CD4-positive, alpha-beta T cell treated with Interleukin-10 for 1 hour (primary cell): ENCODE measurements around the gene MARS2.
"Not testable (repeated sequence)": the region's sequence is repeated elsewhere in the genome, so short reads cannot be mapped to it uniquely, and the experiment has no call there.

Experiments used
- DNase-seq: peaks from one replicate; pipeline ENCODE4 v3.0.0-alpha.2; 2020

Gene MARS2

DNA sequence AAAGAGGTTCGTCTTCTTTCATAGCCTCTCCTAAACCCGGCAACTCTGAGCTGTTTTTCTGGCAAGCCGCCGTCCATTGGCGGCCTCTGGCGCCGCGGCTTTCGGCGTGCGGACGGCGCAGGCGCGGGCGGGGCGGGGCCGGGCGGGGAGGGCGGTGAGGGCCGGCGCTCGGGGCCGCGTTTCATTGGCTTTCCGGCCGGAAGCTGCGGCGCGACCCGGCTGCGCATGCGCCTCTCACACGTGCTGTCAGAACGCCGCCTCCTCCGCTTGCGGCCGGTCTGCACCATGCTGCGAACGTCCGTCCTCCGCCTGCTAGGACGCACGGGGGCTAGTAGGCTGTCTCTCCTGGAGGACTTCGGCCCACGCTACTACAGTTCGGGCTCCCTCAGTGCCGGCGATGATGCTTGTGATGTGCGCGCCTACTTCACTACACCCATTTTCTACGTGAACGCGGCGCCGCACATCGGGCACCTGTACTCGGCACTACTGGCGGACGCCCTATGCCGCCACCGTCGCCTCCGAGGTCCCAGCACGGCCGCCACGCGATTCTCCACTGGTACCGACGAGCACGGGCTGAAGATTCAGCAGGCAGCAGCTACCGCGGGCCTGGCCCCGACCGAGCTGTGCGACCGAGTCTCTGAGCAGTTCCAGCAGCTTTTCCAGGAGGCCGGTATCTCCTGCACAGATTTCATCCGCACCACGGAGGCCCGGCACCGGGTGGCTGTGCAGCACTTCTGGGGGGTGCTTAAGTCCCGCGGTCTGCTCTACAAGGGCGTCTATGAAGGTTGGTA is at the start of gene MARS2:
Gene MARS2 (plus strand): TSS at position 249 of the 791 bp plus-strand sequence. CDS start 37 bp downstream, at position 286.
- peak; percentile 94 for DNase-seq

DNA sequence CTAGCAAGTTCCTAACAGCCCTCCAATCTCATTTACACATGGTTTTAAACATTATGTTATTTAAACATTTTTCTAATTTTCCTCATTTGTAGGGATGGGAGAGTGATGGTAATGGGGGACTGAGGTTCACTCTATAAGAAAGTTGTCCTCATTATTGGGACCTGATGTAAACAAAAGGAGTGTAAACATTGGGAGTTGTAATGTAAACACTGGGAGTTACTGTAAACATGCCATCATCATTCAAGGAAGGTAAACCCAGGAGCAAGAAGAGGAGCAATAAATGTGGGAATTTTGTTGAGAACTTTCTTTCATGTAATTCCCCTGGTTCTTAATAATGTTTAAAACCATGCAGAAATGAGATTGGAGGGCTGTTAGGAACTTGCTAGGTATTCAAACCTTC is 47.6 kb upstream of the MARS2 start:
- DNase-seq, result no peak

DNA sequence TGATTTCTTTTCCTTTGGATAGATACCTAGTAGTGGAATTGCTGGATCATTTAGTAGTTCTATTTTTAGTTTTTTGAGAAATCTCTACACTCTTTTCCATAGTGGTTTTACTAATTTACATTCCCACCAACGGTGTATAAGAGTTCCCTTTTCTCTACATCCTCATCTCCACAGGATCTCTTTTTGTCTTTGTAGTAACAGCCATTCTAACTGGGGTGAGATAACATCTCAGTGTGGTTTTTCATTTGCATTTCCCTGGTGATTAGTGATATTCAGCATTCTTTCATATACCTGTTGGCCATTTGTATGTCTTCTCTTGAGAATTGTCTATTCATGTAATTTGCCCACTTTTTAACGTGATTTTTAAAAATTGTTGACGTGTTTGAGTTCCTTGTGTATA is 43.5 kb upstream of the MARS2 start:
- no peak for DNase-seq

DNA sequence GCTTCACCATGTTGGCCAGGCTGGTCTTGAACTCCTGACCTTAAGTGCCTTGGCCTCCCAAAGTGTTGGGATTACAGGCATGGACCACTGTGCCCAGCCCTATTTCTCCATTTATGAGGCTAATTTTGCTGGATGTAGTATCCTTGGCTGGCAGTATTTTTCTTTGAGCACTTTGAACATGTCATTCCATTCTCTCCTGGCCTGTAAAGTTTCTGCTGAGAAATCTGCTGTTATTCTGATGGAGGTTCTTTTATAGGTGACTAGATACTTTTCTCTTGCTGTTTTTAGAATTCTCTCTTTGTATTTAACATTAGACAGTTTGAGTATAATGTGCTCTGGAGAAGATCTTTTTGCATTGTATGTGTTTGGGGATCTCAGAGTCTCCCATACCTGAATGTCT is 38.9 kb upstream of the MARS2 start:
- no peak for DNase-seq

DNA sequence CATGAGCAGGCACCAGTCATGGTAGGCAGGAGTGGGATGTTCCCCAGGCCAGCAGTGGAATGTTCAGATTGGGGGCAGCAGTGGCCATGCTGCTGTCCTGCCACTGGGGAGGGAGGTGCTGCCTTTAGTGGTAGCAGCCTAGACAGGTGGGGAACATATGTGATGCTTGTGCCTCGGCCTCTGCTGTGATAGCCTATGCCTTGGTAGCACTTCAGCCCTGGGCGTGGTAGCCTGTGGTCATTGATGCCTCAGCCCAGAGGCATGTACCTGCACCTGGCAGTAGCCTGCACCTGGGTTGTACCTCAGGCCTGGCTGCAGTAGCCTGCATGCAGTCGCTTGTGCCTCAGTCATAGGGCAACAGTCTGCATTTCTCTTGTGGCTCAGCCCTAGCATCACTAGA is 36.9 kb upstream of the MARS2 start:
- DNase-seq, result no peak

DNA sequence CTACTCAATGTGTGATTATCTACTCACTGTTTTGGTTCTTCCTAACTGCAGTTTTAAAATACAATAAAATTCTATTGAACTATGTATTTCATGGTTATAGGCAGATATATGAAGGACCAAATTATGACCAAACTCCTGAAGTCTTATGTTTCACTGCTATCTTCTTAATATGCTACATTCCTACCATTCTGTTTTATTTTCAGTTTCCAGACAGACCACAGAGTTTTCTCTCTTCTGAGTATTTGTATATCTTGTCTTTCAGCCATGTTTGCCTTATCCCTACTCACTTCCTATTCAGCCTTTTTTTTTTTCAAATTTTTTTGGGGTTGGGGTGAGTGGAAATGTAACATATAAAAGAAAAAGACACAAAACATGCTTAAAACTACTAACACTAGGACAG is 36.1 kb upstream of the MARS2 start:
- DNase-seq, result no peak

DNA sequence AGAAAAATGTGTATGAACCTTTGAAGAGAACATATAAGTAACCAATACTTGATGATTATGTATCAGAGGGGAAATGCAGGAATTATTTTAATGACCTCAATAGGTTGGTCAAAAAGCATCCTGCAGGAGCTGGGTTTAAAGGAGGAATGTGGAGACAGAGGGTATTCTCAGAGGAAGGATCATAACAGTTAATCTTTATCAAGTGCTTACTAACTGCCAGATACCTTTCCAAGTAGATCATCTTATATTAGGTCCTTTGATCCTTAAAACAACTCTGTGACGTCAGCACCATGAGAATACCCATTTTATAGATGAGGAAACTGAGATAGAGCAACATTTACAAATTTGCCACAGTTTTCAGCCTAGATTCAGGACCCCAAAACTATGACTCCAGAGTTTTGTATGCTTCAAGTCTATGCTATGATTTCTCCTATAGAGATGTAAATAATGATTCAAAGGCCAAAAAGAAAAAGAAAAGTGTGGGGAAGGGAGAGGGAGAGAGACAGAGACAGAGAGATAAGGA is 32.7 kb upstream of the MARS2 start:
- no peak for DNase-seq

DNA sequence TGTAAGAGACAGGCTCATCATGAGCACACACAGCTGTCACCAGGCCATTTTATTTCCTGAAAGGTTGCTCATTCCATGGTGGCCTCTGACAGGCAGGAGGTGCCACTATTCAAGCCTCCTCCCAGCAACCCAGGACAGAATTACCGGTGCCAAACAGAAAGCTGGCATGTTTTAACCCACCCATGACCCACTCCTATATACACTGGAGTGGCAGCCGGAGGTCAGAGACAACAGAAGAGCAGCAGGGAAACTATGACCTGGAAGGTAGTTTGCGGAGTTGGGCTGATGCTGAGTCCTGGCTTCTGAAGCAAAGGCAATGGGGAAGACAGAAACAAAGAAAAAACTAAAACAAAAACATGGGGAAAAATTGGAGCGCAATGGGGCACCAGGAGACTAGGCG is 32.1 kb upstream of the MARS2 start:
- no peak for DNase-seq

DNA sequence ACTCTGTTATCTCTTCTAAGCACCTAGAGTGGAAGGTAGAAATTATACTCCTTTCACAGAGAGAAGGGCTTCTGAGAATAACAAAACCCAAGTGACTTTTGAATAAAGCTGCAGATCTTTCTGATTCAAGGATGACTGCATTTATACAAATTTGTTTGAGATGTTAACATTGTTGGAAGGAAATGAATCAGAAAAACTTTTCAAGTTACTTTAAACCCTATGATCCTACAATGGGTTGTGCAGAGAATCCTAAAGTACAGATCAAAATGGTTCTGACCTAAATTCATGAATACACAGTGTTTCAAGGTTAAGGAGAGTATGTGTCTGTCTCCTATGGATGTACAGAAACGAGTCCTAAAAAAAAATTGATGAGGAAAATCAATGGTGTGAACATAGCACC is 31.6 kb upstream of the MARS2 start:
- DNase-seq, result no peak

DNA sequence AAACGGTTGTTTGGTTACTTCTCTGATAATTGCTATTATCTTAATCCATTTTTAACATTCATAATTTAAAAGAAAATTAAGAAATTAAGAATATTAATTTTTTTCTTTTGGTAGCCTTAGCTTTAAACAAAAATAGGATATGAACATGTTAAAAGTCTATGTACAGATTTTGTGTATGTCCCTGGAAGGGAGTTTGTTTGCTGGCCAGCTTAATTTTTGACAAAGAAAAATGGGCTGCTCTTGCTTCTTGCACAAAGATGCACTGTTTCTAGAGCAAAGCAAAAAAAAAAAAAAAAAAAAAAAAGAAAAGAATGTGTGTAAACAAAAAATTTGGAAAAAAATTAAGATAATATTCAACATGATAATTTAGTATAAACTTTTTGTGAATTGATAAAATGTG is 31.1 kb upstream of the MARS2 start:
- DNase-seq, result no peak

DNA sequence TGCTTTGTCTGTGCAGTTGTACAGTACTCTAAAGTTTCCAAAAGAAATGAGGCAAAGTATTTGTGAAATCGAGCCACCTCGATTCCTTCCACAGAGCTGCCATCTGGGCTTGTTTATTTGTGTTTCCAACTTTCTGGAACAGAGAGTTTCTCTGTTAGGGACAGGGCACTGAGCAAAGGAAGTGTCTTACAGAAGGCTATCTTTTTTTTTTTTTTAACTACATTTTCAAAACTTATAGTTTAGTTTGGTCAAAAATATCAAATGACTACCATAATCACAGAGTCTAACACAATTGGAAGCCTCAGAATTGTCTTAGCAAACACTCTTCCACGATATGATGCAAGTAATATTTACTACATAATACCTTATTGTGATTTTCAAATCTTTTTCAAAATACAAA is 30.6 kb upstream of the MARS2 start:
- DNase-seq, result no peak

DNA sequence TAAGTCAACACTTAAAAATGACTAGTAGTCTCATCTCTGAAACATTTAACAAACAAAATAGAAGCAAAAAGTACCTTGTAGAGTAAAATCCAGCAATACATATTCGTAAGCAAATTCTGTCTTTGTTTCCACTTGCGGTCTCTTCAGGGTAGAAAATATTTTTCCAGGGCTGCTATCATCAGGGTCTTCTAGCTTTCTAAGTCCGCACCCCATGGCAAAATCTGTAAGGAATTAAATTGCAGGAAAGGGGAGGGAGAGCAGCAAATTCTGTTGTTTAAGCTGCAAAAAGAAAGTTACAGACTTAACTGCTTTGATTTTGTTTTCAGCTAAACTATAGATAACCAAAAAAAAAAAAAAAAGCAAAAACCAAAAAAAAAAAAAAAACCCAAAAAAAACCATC is 29.9 kb upstream of the MARS2 start, which contains the start of gene RFTN2:
Gene RFTN2 (minus strand): TSS at position 342 of the 400 bp plus-strand sequence. CDS start 129 bp downstream, at position 213.
- no peak for DNase-seq

DNA sequence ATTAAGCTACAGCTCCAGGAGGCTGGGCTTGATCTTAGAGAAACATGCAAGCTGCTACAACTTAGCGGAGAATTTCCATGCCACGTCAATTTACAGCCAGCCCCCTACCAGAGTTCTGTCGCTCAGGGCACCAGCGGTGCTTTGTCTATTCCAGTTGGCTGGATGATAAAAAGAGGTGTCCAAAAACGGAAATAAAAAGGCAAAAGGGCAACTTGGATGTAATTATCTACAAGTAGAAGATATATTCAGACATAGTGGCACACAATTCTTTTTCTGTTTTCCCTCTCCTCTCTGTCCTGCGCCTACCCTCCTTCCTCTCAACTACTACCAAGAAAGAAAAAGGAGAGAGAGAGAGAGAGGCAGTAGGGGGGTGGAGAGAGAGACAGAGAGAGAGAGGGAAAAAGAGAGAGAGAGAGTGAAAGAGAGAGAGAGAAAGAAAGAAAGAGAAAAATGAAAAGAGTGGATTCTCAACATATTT is 29.4 kb upstream of the MARS2 start:
- no peak for DNase-seq

DNA sequence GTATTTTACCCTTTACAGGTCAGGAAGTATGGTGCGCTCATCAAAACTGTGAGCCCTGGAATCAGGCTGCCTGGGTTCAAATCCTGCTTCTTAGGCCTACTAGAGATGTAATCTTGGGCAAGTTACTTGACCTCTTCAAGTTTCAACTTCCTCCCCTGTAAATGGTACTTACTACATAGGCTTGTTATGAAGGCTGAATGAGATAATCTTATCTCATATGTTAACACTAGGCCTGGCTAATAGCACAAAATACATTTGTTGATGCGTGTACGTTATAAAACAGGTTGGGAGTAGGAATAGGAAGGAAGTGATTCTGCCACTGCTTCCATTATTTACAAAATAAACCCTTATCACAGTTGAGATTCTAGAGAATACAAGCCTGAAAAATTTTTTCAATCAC is 28.1 kb upstream of the MARS2 start:
- no peak for DNase-seq

DNA sequence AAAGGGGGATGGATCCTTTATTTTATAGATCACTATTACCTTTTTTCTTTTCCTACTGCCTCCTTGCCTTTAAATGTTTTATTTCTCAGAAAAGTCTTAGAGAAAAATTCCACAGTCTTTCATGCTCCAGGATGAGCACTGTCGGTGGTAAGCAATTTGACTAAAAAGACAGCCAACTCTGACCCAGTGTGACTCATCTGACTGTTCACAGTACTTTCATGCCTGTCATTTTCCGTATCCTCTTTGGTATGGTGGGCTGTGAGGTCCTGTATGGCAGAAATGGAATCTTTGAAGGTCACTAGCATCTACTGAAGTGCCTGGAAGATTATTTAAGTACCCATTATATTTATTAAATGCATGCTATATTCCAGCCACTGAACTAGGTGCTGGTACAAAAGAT is 27.7 kb upstream of the MARS2 start:
- no peak for DNase-seq

DNA sequence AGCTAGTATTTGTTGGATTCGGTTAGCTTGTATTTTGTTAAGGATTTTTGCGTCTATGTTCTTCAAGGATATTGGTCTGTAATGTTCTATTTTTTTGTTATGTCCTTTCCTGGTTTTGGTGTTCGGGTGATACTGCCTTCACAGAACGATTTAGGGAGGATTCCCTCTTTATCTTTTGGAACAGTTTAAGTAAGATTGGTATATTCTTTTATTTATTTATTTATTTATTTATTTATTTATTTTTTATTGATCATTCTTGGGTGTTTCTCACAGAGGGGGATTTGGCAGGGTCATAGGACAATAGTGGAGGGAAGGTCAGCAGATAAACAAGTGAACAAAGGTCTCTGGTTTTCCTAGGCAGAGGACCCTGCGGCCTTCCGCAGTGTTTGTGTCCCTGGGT is 10.0 kb upstream of the MARS2 start:
- DNase-seq, result not testable (repeated sequence)

DNA sequence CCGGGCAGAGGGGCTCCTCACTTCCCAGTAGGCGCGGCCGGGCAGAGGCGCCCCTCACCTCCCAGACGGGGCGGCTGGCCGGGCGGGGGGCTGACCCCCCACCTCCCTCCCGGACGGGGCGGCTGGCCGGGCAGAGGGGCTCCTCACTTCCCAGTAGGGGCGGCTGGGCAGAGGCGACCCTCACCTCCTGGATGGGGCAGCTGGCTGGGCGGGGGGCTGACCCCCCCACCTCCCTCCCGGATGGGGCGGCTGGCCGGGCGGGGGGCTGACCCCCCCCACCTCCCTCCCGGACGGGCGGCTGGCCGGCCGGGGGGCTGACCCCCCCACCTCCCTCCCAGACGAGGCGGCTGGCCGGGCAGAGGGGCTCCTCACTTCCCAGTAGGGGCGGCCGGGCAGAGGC is 9.2 kb upstream of the MARS2 start:
- not testable (repeated sequence) for DNase-seq

DNA sequence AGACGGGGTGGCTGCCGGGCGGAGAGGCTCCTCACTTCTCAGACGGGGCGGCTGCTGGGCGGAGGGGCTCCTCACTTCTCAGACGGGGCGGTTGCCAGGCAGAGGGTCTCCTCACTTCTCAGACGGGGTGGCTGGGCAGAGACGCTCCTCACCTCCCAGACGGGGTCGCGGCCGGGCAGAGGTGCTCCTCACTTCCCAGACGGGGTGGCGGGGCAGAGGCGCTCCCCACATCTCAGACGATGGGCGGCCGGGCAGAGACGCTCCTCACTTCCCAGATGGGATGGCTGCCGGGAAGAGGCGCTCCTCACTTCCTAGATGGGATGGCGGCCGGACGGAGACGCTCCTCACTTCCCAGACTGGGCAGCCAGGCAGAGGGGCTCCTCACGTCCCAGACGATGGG is 8.6 kb upstream of the MARS2 start:
- DNase-seq, result not testable (repeated sequence)

DNA sequence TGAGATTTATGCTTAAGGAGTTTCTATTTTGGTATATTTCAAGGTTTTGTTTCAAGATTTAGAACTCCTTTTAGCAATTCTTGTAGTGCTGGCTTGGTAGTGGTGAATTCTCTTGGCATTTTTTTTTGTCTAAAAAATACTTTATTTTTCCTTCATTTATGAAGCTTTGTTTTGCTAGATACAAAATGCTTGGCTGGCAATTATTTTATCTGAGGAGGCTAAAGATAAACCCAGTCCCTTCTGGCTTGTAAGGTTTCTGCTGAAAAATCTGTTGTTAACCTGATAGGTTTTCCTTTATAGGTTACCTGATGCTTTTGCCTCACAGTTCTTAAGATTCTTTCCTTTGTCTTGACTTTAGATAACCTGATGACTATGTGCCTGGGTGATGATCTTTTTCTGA is 5.4 kb upstream of the MARS2 start:
- not testable (repeated sequence) for DNase-seq

DNA sequence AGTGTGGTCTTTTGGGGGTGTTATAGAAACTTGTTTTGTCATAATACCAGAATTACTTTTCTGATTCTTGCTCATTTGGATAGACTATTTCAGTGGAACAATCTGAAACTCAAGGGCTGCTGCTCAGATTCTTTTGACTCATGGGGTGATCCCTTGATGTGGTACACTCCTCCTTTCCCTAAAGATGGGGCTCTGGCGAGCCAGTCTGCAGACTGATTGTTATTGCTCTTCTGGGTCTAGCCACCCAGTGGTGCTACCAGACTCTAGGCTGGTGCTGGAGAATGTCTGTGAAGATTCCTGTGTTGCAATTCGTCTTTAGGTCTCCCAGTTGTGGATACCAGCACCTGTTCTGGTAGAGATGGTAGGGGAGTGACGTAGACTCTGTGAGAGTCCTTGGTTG is 4.2 kb upstream of the MARS2 start:
- no peak for DNase-seq

DNA sequence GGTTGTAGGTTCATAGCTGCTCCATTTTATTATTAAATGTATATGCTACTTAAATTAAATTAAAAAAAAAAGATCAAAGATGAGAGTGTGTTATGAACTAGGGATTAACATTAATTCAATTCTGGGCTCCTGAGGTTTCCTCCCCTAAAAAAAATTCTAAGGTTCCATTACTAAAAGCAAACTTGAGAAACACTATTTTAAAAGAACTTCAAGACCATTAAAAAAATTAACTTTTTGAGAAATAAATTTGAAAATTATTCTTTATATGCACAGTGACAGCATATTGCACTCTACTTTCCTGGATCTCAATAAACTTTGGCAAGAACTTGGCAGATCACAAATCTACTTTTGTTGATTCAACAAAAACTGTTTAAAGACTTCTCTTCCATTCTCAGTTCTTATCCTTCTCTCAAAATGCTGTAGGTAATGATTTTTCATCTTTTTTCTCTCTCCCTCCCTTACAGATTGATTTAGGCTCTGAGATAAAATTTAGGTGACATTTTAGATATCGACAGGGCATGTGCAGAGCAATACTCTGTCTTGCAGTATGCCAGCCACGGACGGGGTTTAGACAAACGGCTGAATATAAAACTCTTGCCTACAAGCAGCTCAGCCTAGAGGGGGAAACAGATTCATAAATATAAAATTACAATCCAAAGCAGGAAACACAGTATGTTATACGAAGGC is 592 bp upstream of the MARS2 start:
- DNase-seq, result no peak

DNA sequence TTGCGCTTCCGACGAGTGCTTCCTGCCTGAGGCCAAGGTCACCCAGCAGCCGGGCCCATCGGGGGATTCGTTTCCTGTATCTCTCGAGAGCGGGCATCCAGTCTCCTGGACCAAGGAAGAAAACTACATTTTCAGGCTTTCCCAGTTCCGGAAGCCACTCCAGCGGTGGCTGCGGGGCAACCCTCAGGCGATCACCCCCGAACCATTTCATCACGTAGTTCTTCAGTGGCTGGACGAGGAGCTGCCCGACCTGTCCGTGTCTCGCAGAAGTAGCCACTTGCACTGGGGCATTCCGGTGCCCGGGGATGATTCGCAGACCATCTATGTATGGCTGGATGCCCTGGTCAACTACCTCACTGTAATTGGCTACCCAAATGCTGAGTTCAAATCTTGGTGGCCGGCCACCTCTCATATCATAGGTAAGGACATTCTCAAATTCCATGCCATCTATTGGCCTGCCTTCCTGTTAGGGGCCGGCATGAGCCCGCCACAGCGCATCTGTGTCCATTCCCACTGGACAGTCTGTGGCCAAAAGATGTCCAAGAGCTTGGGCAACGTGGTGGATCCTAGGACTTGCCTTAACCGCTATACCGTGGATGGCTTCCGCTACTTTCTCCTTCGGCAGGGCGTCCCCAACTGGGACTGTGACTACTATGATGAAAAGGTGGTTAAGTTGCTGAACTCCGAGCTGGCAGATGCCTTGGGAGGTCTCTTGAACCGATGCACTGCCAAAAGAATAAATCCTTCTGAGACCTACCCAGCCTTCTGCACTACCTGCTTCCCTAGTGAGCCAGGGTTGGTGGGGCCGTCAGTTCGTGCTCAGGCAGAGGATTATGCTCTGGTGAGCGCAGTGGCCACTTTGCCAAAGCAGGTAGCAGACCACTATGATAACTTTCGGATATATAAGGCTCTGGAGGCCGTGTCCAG is 1.0 kb downstream of the MARS2 start:
- peak; percentile 11 for DNase-seq

DNA sequence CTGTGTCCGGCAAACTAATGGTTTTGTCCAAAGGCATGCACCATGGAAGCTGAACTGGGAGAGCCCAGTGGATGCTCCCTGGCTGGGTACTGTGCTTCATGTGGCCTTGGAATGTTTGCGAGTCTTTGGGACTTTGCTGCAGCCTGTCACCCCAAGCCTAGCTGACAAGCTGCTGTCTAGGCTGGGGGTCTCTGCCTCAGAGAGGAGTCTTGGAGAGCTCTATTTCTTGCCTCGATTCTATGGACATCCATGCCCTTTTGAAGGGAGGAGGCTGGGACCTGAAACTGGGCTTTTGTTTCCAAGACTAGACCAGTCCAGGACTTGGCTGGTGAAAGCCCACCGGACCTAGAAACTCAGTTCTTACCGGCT is 1.7 kb downstream of the MARS2 start:
- DNase-seq, result no peak
